Measurements from ENCODE around the gene CHCHD1. TPM values are rescaled to one million over a fixed set of nuclear protein-coding genes. Genes with fewer than 3 reads are reported as not detected.

Gene CHCHD1
- total RNA-seq, 4 donors from 2014 or later: 2.6 to 37.4 (median 17.0) TPM

DNA sequence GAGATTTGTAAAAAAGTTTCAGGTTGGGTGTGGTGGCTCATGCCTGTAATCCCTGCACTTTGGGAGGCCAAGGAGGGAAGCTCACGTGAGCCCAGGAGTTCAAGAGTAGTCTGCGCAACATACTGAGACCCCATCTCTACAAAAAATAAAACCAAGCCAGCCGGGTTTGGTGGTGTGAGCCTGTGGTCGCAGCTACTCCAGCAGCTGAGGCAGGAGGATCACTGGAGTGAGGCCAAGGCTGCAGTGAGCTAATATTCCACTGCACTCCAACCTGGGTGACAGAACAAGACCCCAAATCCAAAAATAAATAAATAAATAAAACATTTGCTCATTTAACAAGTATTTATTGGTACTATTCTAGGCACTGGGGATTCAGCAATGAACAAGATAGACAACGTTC, 1.5 kb upstream of the CHCHD1 start:
- in situ Hi-C loops (cut with MboI; ENCODE audit: low pct_ligation_motif_present in 1 of 4, low pct_unique_long_range_greater_than_20kb in 1 of 4, low sequenced_read_pairs in 3 of 4): no loop called here
- no peak overlapping the region for H3K4me3 ChIP-seq
- 66 to 87% methylated on average over 3 to 5 of the region's 5 CpGs for WGBS, 2 donors (ENCODE audit: low coverage in 1 of 2)
- intact Hi-C loops (cut with DNase I; ENCODE audit: low total_unique reads): loop anchor here (5.0 kb wide), 1 partner anchor 507 kb away; no protein-coding TSS in a partner anchor
- H3K27ac ChIP-seq: no peak overlapping the region
- peaks cover 13 to 50% (median 31%) of the 10 kb centered on the region in 4 donors for H3K4me1 ChIP-seq
- H3K27me3 ChIP-seq: no peaks in the 10 kb centered on the region
- TF ChIP-seq EP300 (IDR thresholded peaks at IDR 0.05; ENCODE audit: low read depth): no peak
- TF ChIP-seq, protein P1, sequence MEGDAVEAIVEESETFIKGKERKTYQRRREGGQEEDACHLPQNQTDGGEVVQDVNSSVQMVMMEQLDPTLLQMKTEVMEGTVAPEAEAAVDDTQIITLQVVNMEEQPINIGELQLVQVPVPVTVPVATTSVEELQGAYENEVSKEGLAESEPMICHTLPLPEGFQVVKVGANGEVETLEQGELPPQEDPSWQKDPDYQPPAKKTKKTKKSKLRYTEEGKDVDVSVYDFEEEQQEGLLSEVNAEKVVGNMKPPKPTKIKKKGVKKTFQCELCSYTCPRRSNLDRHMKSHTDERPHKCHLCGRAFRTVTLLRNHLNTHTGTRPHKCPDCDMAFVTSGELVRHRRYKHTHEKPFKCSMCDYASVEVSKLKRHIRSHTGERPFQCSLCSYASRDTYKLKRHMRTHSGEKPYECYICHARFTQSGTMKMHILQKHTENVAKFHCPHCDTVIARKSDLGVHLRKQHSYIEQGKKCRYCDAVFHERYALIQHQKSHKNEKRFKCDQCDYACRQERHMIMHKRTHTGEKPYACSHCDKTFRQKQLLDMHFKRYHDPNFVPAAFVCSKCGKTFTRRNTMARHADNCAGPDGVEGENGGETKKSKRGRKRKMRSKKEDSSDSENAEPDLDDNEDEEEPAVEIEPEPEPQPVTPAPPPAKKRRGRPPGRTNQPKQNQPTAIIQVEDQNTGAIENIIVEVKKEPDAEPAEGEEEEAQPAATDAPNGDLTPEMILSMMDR (IDR thresholded peaks at IDR 0.05): no peak
- TF ChIP-seq POLR2AphosphoS5 (IDR thresholded peaks at IDR 0.05): no peak
- H3K36me3 ChIP-seq: peaks cover 0 to 6% (median 0%) of the 10 kb centered on the region in 4 donors
- no peaks in the 10 kb centered on the region for H3K9me3 ChIP-seq
- DNase-seq: no peak

DNA sequence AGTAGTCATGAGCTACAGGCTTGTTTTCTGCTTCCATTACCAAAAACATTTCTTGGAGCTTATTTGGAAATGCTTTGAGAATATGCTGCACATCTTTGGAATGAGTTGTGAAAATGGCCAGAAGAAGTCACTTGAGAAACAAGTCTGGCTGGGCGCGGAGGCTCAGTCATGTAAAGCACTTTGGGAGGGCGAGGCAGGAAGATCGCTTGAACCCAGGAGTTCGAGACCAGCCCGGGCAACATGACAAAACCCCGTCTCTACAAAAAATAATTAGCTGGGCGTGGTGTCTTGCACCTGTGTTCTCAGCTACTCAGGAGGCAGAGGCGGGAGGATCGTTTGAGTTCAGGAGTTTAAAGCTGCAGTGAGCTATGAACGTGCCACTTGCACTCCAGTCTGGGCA, 882 bp upstream of the CHCHD1 start:
- in situ Hi-C loops (cut with MboI; ENCODE audit: low pct_ligation_motif_present in 1 of 4, low pct_unique_long_range_greater_than_20kb in 1 of 4, low sequenced_read_pairs in 3 of 4) (no loop called here), intact Hi-C loops (cut with DNase I; ENCODE audit: low total_unique reads) (loop anchor here (5.0 kb wide), 1 partner anchor 506 kb away; no protein-coding TSS in a partner anchor)
- DNase-seq: no peak
- Histone ChIP-seq H3K4me3 (peak overlapping the region in 3 of 4 donors; percentile 70 to 92 (median 76)), H3K27me3 (no peaks in the 10 kb centered on the region), H3K9me3 (no peaks in the 10 kb centered on the region), H3K4me1 (peaks cover 12 to 43% (median 30%) of the 10 kb centered on the region in 4 donors), H3K27ac (peak overlapping the region; percentile 91 to 98 (median 96)), H3K36me3 (peaks cover 0 to 6% (median 0%) of the 10 kb centered on the region in 4 donors)
- no peak for TF ChIP-seq EP300 (IDR thresholded peaks at IDR 0.05; ENCODE audit: low read depth)
- 20 to 24% methylated on average over 6 to 11 of the region's 11 CpGs for WGBS, 2 donors (ENCODE audit: low coverage in 1 of 2)

DNA sequence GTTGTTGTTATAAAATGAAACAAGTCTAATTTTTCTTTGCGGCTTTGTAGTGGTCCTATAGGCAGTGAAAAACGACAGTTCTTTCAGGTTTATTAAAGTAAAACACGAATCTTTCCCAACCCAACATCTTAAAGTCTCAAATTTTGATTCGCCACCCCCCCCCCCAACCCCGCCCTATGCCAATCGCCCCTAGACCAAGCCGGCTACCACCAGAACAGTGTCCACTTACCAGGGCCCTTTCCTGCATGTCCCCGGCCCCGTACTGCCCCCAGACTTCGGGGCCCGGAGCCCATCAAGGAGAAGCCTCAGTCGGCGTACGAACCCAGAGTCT, 335 bp upstream of the CHCHD1 start:
- 1% methylated on average over 14 of the region's 14 CpGs; no CpG with 5 or more reads in 1 of the 2 donors for WGBS, 2 donors (ENCODE audit: low coverage in 1 of 2)
- peaks cover 12 to 44% (median 34%) of the 10 kb centered on the region in 4 donors for H3K4me1 ChIP-seq
- H3K9me3 ChIP-seq: no peaks in the 10 kb centered on the region
- intact Hi-C loops (cut with DNase I; ENCODE audit: low total_unique reads): loop anchor here (5.0 kb wide), 1 partner anchor 506 kb away; no protein-coding TSS in a partner anchor
- in situ Hi-C loops (cut with MboI; ENCODE audit: low pct_ligation_motif_present in 1 of 4, low pct_unique_long_range_greater_than_20kb in 1 of 4, low sequenced_read_pairs in 3 of 4): no loop called here
- peaks cover 0 to 6% (median 0%) of the 10 kb centered on the region in 4 donors for H3K36me3 ChIP-seq
- TF ChIP-seq EP300 (IDR thresholded peaks at IDR 0.05; ENCODE audit: low read depth): no peak
- peak overlapping the region; percentile 70 to 92 (median 84) for H3K4me3 ChIP-seq
- H3K27ac ChIP-seq: peak overlapping the region; percentile 91 to 98 (median 96)
- no peaks in the 10 kb centered on the region for H3K27me3 ChIP-seq
- DNase-seq: no peak

DNA sequence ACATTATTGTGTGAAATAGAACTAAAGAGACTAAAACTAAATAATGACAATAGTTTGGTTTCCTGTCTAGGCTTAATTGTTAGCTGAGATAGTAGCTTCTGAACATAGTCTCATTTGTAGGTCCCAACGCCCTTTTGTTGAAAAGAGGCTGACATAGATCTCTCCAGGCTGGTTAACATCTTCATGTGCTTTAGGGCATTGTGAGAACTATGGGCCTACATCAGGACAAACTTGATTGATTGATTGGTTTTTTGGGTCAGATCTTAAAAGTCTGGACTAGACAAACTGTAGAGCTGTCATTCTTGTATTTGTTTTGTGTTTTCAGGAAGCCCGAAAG, 869 bp downstream of the CHCHD1 start:
- Histone ChIP-seq H3K27ac (peak overlapping the region; percentile 91 to 98 (median 96)), H3K4me1 (peaks cover 24 to 56% (median 46%) of the 10 kb centered on the region in 4 donors), H3K4me3 (peak overlapping the region in 3 of 4 donors; percentile 70 to 92 (median 76)), H3K36me3 (peaks cover 0 to 6% (median 0%) of the 10 kb centered on the region in 4 donors), H3K27me3 (no peaks in the 10 kb centered on the region), H3K9me3 (no peaks in the 10 kb centered on the region)
- WGBS, 2 donors (ENCODE audit: low coverage in 1 of 2): 0 to 43% methylated on average over 1 to 2 of the region's 2 CpGs
- intact Hi-C loops (cut with DNase I; ENCODE audit: low total_unique reads): loop anchor here (5.0 kb wide), 1 partner anchor 505 kb away; no protein-coding TSS in a partner anchor
- no peak for DNase-seq
- TF ChIP-seq POLR2A (IDR thresholded peaks at IDR 0.05) (no peak), EP300 (IDR thresholded peaks at IDR 0.05; ENCODE audit: low read depth) (no peak)
- in situ Hi-C loops (cut with MboI; ENCODE audit: low pct_ligation_motif_present in 1 of 4, low pct_unique_long_range_greater_than_20kb in 1 of 4, low sequenced_read_pairs in 3 of 4): no loop called here

DNA sequence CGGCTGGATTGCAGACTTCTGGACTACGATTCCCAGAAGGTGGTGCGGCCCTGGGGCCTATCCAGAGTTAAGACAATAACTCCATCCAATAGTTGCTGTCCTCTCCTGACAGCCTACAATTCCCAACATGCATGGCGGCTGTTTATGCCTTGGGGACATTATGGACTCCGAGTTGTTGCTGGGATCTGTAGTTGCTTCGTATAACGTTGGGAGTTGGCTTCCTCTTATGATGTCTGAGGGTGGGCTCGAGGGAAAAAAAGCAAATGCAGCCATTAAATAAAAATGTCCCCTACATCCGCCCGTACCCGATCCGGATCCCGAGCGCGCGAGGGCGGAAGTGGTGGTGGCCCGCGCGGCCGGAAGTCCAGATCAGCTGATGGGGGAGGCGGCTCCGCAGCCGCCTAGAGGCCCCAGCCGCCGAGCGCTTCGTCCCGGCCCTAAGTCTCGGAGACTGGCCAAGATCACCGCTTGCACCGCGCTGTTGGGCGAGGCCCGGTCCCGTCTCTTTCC, 3.4 kb downstream of the CHCHD1 start, which contains the start of gene ZSWIM8:
Gene ZSWIM8, plus strand, starts transcription at position 396 of the 510 bp plus-strand sequence. CDS start 273 bp downstream, outside the sequence.
- WGBS, 2 donors (ENCODE audit: low coverage in 1 of 2): 0% methylated on average over 5 to 36 of the region's 36 CpGs
- in situ Hi-C loops (cut with MboI; ENCODE audit: low pct_ligation_motif_present in 1 of 4, low pct_unique_long_range_greater_than_20kb in 1 of 4, low sequenced_read_pairs in 3 of 4) (no loop called here), intact Hi-C loops (cut with DNase I; ENCODE audit: low total_unique reads) (no loop called here)
- DNase-seq: peak; percentile 88
- Histone ChIP-seq H3K4me1 (peaks cover 24 to 59% (median 46%) of the 10 kb centered on the region in 4 donors), H3K9me3 (no peaks in the 10 kb centered on the region), H3K4me3 (peak within 1 kb of the TSS; percentile 76 to 95 (median 78)), H3K27me3 (no peaks in the 10 kb centered on the region), H3K36me3 (peaks cover 0 to 11% (median 5%) of the 10 kb centered on the region in 4 donors), H3K27ac (peak within 1 kb of the TSS; percentile 90 to 97 (median 94))
- TF ChIP-seq POLR2AphosphoS5 (IDR thresholded peaks at IDR 0.05) (peak; percentile 67 to 86 (median 79)), EP300 (IDR thresholded peaks at IDR 0.05; ENCODE audit: low read depth) (peak; percentile 8), POLR2A (IDR thresholded peaks at IDR 0.05) (peak; percentile 84)
- TF ChIP-seq, protein P1 (IDR thresholded peaks at IDR 0.05): peak in 1 of 5 experiments; percentile 7
